ENCODE results near the gene HLF. TPM values are rescaled to one million over a fixed set of nuclear protein-coding genes. Genes with fewer than 3 reads are reported as not detected.

The HLF gene
- total RNA-seq, 1 experiment from 2014 or later = not detected

DNA sequence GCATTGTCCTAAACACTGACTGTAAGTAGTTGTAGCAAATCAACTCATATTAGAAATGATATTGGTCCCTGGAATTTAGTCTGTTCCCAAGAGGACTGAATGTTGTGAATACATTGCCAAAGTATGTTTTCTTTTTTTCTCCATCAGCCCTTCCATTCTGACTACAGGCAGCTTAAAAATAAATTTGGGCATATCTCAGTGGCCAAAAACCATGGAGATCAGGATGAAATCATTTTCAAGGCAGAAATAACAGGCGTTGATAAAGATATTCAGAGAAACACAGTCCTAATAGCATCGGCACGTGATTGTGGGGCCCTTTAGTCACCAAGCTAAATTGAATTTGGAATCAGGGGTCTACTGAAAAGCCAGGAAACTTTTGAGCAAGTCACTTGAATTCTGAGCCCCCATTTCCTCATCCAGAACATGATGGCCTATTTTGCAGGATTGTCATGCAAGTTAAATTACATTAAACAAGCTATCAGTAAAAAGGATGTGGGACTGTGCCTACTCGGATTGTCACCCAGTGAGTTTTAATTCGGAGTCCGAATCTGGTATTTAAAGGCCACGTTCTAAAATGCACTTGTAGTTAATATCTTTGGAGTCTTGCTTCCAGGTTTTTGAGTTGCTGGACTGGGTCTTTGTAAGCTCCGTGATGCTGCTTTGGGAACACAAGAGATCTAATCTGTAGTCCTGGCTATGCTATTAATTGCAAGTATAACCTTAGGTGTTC is 17.1 kb downstream of the HLF start:
- intact Hi-C loops (cut with micrococcal nuclease; ENCODE audit: unreplicated experiment) = no loop called here
- Histone ChIP-seq H4K20me1 (ENCODE audit: insufficient read depth) (no peaks in the 10 kb centered on the region), H3K4me1 (replicated peaks; ENCODE audit: insufficient read depth) (peaks cover 7% of the 10 kb centered on the region), H2AFZ (no peak overlapping the region), H3K9me2 (ENCODE audit: insufficient read depth) (no peaks in the 10 kb centered on the region), H3K36me3 (ENCODE audit: low read depth) (no peaks in the 10 kb centered on the region), H3K79me2 (ENCODE audit: low read depth) (no peaks in the 10 kb centered on the region), H3K4me3 (no peak overlapping the region), H3F3A (ENCODE audit: insufficient read depth, low read depth) (0 out of 2 replicates have a peak, but pooled peaks cover 6% of the 10 kb centered on the region), H3K27me3 (ENCODE audit: insufficient read depth, low read depth) (no peaks in the 10 kb centered on the region), H3K4me2 (no peak overlapping the region), H3K9me3 (ENCODE audit: insufficient read depth, low read depth) (no peaks in the 10 kb centered on the region), H3K27ac (no peak overlapping the region)
- TF ChIP-seq, protein P1, sequence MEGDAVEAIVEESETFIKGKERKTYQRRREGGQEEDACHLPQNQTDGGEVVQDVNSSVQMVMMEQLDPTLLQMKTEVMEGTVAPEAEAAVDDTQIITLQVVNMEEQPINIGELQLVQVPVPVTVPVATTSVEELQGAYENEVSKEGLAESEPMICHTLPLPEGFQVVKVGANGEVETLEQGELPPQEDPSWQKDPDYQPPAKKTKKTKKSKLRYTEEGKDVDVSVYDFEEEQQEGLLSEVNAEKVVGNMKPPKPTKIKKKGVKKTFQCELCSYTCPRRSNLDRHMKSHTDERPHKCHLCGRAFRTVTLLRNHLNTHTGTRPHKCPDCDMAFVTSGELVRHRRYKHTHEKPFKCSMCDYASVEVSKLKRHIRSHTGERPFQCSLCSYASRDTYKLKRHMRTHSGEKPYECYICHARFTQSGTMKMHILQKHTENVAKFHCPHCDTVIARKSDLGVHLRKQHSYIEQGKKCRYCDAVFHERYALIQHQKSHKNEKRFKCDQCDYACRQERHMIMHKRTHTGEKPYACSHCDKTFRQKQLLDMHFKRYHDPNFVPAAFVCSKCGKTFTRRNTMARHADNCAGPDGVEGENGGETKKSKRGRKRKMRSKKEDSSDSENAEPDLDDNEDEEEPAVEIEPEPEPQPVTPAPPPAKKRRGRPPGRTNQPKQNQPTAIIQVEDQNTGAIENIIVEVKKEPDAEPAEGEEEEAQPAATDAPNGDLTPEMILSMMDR (conservative IDR thresholded peaks at IDR 0.05) = no peak
- no peak for TF ChIP-seq EZH2 (IDR thresholded peaks at IDR 0.05; ENCODE audit: low read depth)
- ChIA-PET POLR2A (ENCODE audit: unreplicated experiment) (no interaction called here), CTCF (no interaction called here)
- no TSS peak for BruUV-seq (replicated peaks)
- DNase-seq = no peak

DNA sequence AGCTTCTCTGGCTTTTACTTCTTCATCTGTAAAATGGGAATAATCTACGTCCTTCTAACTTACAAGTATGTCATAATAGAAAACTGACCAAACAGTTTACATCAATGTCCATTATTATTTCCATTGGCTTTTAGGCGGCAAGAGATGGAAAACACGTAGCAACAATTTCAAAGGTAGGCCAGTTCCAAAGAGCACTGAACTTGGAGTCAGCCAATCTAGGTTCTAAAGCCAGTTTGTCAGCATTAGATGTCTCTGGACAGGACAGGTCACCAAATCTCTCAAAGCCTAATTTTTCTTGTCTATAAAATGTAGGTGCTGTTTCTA is 17.6 kb downstream of the HLF start:
- intact Hi-C loops (cut with micrococcal nuclease; ENCODE audit: unreplicated experiment) = no loop called here
- peaks cover 11% of the 10 kb centered on the region; the same call in 1 of the 2 replicates for H3F3A ChIP-seq (ENCODE audit: insufficient read depth, low read depth)
- no peak overlapping the region for H3K4me2 ChIP-seq
- no peaks in the 10 kb centered on the region for H3K9me3 ChIP-seq (ENCODE audit: insufficient read depth, low read depth)
- H3K9me2 ChIP-seq (ENCODE audit: insufficient read depth) = no peaks in the 10 kb centered on the region
- H4K20me1 ChIP-seq (ENCODE audit: insufficient read depth) = no peaks in the 10 kb centered on the region
- H3K4me1 ChIP-seq (replicated peaks; ENCODE audit: insufficient read depth) = peaks cover 12% of the 10 kb centered on the region
- CTCF ChIA-PET = no interaction called here
- H3K36me3 ChIP-seq (ENCODE audit: low read depth) = no peaks in the 10 kb centered on the region
- no TSS peak for BruUV-seq (replicated peaks)
- H3K27ac ChIP-seq = no peak overlapping the region
- DNase-seq = no peak
- no peak overlapping the region for H3K4me3 ChIP-seq
- H3K79me2 ChIP-seq (ENCODE audit: low read depth) = no peaks in the 10 kb centered on the region
- no peaks in the 10 kb centered on the region for H3K27me3 ChIP-seq (ENCODE audit: insufficient read depth, low read depth)
- POLR2A ChIA-PET (ENCODE audit: unreplicated experiment) = no interaction called here
- no peak for TF ChIP-seq EZH2 (IDR thresholded peaks at IDR 0.05; ENCODE audit: low read depth)
- TF ChIP-seq, protein P1 (conservative IDR thresholded peaks at IDR 0.05) = no peak
- H2AFZ ChIP-seq = no peak overlapping the region

DNA sequence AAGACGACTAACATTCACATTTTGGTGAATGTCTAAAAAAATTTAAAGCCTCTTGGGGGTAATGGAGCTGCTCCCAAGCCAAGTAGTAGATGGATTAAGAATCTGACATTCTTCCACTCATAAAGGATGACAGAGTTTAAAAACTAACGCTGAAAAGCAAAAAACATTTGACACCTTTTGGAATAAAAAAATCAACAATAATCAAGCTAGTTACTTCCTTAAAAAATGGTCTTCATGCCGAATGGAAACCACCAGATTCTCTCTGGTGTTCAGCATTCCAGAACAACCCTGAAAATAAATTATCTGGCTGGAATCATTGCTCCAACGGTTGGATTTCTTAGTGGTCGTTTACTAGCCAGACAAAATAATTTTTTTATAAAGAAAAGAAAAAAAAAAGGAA is 18.0 kb downstream of the HLF start:
- Histone ChIP-seq H3K36me3 (ENCODE audit: low read depth) (no peaks in the 10 kb centered on the region), H3K9me3 (ENCODE audit: insufficient read depth, low read depth) (no peaks in the 10 kb centered on the region), H3K4me3 (no peak overlapping the region), H3K4me1 (replicated peaks; ENCODE audit: insufficient read depth) (peaks cover 16% of the 10 kb centered on the region), H4K20me1 (ENCODE audit: insufficient read depth) (no peaks in the 10 kb centered on the region), H3K27ac (no peak overlapping the region), H3F3A (ENCODE audit: insufficient read depth, low read depth) (peaks cover 15% of the 10 kb centered on the region; the same call in 1 of the 2 replicates), H3K79me2 (ENCODE audit: low read depth) (no peaks in the 10 kb centered on the region), H3K9me2 (ENCODE audit: insufficient read depth) (no peaks in the 10 kb centered on the region), H3K4me2 (no peak overlapping the region), H3K27me3 (ENCODE audit: insufficient read depth, low read depth) (no peaks in the 10 kb centered on the region), H2AFZ (no peak overlapping the region)
- DNase-seq = no peak
- intact Hi-C loops (cut with micrococcal nuclease; ENCODE audit: unreplicated experiment) = no loop called here
- TF ChIP-seq, protein P1 (conservative IDR thresholded peaks at IDR 0.05) = no peak
- TF ChIP-seq EZH2 (IDR thresholded peaks at IDR 0.05; ENCODE audit: low read depth) = no peak
- no TSS peak for BruUV-seq (replicated peaks)
- ChIA-PET POLR2A (ENCODE audit: unreplicated experiment) (no interaction called here), CTCF (no interaction called here)

Measured in PC-9 (cell line).